Vagina (tissue), 2 donors: ENCODE measurements around the gene PLSCR1. TPM values are rescaled to one million over a fixed set of nuclear protein-coding genes. Genes with fewer than 3 reads are reported as not detected.

Experiments
- DNase-seq, 2 donors: peaks; one replicate each; pipeline ENCODE4 v3.0.0-alpha.2; 2017; ENCODE audit errors: extremely low spot score in 2 of 2
- H3K27ac ChIP-seq: fragments of 200-600 bp; sonication (generic); one replicate; pipeline ENCODE4 v1.5.1; 2019
- H3K27me3 ChIP-seq: fragments of 200-600 bp; sonication (generic); one replicate; pipeline ENCODE4 v1.5.1; 2019
- H3K36me3 ChIP-seq, 2 donors: fragments of 200-600 bp; sonication (generic); one replicate each; pipeline ENCODE4 v1.5.1; 2017 to 2019
- H3K4me1 ChIP-seq: fragments of 200-600 bp; sonication (generic); one replicate; pipeline ENCODE4 v1.5.1; 2019
- H3K4me3 ChIP-seq, 2 donors: fragments of 200-600 bp; sonication (generic); 1 replicate in 1 of 2; 2 replicates in 1 of 2; pipeline ENCODE4 v1.5.1; 2016 to 2019
- H3K9me3 ChIP-seq: fragments of 200-600 bp; sonication (generic); one replicate; pipeline ENCODE4 v1.5.1; 2019
- CTCF ChIP-seq, 3 experiments: fragments of 450-650 bp in 2 of 3; fragments of 200-600 bp in 1 of 3; sonication (generic) in 1 of 3; IDR thresholded peaks; one replicate each; pipeline ENCODE4 v1.5.1; 2017 to 2019; ENCODE audit warnings: antibody characterized with exemption in 3 of 3, mild to moderate bottlenecking in 2 of 3, moderate library complexity in 2 of 3
- POLR2A ChIP-seq, 2 donors: fragments of 450-650 bp; IDR thresholded peaks; one replicate each; pipeline ENCODE4 v1.6.1; 2017; ENCODE audit warnings: antibody characterized with exemption in 2 of 2, mild to moderate bottlenecking in 2 of 2, moderate library complexity in 2 of 2
- POLR2AphosphoS5 ChIP-seq, 2 donors: sonication (generic); formaldehyde crosslinking; IDR thresholded peaks; one replicate each; pipeline ENCODE4 v1.9.0; 2017; ENCODE audit warnings: antibody characterized with exemption in 2 of 2, mild to moderate bottlenecking in 2 of 2, low read depth in 1 of 2; ENCODE audit not compliant: insufficient read depth in 1 of 2
- intact Hi-C: fragments of 100-400 bp; cut with DNase I; formaldehyde crosslinking; loops from one replicate; pipeline ENCODE4 v1.15.1; 2023
- total RNA-seq: library from RNA; depleted of rRNA; stranded (reverse); fragments of >200 nt; gene quantifications from one replicate; pipeline ENCODE4 v1.2.3, GENCODE V29; 2016

PLSCR1 gene
- total RNA-seq, 1 donor from 2014 or later, result 78.1 TPM

DNA sequence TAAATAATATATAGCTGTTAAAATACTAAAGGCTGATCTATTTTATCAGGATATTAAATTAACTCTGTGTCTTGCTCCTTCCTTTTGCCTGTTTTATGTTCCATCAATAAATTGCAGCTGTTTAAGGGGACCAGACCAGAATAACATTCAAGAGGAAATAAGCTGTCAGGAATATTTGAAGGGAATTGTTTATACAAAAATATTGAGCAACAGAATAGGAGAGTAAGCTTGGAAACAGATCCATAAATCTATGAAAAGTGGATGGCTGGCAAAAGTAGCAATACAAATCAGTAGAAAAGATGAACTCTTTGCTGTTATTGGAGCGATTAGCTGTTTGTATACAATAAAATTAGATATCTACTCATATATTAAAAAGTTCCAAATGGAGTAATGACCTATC lies 38.9 kb downstream of the PLSCR1 start:
- H3K27me3 ChIP-seq, result no peaks in the 10 kb centered on the region

GRCh38 chr3:146504498-146505197 lies 39.8 kb downstream of the PLSCR1 start:
- H3K4me3 ChIP-seq, result no peak overlapping the region
- DNase-seq, result no peak
- H3K27me3 ChIP-seq, result no peaks in the 10 kb centered on the region
- H3K4me1 ChIP-seq, result peaks cover 28% of the 10 kb centered on the region
- no peak for TF ChIP-seq POLR2AphosphoS5 (IDR thresholded peaks at IDR 0.05; ENCODE audit: insufficient read depth in 1 of 2, low read depth in 1 of 2)
- TF ChIP-seq POLR2A (IDR thresholded peaks at IDR 0.05), result no peak
- no peak for TF ChIP-seq CTCF (IDR thresholded peaks at IDR 0.05)
- H3K9me3 ChIP-seq, result no peaks in the 10 kb centered on the region
- H3K36me3 ChIP-seq, result no peaks in the 10 kb centered on the region
- no peak overlapping the region for H3K27ac ChIP-seq
- intact Hi-C loops, result no loop called here

More for the DNA sequence above, 38.9 kb downstream of the PLSCR1 start:
- intact Hi-C loops, result no loop called here
- no peaks in the 10 kb centered on the region for H3K9me3 ChIP-seq
- H3K4me1 ChIP-seq, result peaks cover 28% of the 10 kb centered on the region
- H3K36me3 ChIP-seq, result no peaks in the 10 kb centered on the region
- TF ChIP-seq POLR2A (IDR thresholded peaks at IDR 0.05) (no peak), POLR2AphosphoS5 (IDR thresholded peaks at IDR 0.05; ENCODE audit: insufficient read depth in 1 of 2, low read depth in 1 of 2) (no peak), CTCF (IDR thresholded peaks at IDR 0.05) (no peak)
- no peak overlapping the region for H3K27ac ChIP-seq
- no peak overlapping the region for H3K4me3 ChIP-seq
- DNase-seq, result no peak

DNA sequence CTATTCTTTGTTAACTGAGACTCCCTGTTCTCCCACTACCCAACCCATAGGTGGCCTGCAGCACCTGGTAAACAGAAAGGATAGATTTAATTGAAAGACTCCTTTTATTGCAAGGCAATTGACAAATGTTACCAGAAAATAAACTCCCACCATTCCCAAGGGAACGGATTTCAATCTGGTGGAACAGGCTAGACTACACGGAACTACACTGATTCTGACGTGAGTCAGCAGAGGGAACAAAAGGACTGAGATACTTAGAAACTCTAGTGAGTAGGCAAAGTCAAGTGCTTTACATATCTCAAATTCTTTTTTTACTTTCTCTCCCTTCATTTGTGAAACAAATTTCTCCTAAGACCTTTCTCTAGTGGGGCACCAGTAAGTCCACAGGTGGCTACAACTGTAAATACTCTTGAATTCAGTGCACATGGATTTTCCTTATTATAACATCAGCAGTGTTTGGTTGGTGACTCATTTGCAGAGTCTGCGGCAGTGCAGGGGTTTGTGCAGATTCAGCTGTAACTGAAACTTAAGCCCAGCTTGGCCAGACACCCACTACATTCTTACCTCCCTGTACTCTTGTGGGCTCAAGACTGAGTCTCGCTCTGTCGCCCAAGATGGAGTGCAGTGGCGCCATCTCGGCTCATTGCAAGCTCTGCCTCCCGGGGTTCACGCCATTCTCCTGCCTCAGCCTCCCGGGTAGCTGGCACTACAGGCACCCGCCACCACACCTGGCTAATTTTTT lies 40.8 kb downstream of the PLSCR1 start:
- H3K27ac ChIP-seq, result no peak overlapping the region

GRCh38 chr3:146502887-146503460 lies 41.4 kb downstream of the PLSCR1 start:
- TF ChIP-seq CTCF (IDR thresholded peaks at IDR 0.05), result no peak
- intact Hi-C loops, result no loop called here
- Histone ChIP-seq H3K36me3 (no peaks in the 10 kb centered on the region), H3K9me3 (no peaks in the 10 kb centered on the region), H3K4me3 (no peak overlapping the region), H3K27ac (no peak overlapping the region), H3K27me3 (no peaks in the 10 kb centered on the region), H3K4me1 (peaks cover 28% of the 10 kb centered on the region)
- DNase-seq, result no peak

More for the DNA sequence above, 40.8 kb downstream of the PLSCR1 start:
- H3K36me3 ChIP-seq, result no peaks in the 10 kb centered on the region
- H3K9me3 ChIP-seq, result no peaks in the 10 kb centered on the region
- no peak overlapping the region for H3K4me3 ChIP-seq
- no peak for TF ChIP-seq POLR2A (IDR thresholded peaks at IDR 0.05)
- TF ChIP-seq POLR2AphosphoS5 (IDR thresholded peaks at IDR 0.05; ENCODE audit: insufficient read depth in 1 of 2, low read depth in 1 of 2), result peak in 1 of 2 donors; percentile 43
- TF ChIP-seq CTCF (IDR thresholded peaks at IDR 0.05), result no peak
- no peak for DNase-seq
- peaks cover 28% of the 10 kb centered on the region for H3K4me1 ChIP-seq
- H3K27me3 ChIP-seq, result no peaks in the 10 kb centered on the region
- intact Hi-C loops, result no loop called here

DNA sequence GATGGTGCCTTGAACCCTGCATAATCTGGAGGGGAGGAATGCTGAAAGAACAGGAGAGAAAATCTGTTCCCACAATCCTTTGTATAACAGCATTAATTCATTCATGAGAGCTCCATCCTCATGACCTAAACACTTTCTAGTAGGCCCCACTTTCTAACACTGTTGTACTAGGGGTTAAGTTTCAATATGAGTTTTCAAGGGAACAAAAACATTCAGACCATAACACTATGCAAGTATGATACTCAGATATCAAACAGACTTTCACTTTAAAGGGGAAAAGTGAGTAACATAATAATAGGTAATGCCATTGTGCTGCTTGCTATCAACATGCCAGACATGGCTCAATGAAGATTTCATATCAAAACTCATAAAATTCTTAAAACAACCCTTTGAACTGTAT lies 42.7 kb downstream of the PLSCR1 start:
- intact Hi-C loops, result no loop called here

More for the DNA sequence above, 42.7 kb downstream of the PLSCR1 start:
- Histone ChIP-seq H3K27me3 (no peaks in the 10 kb centered on the region), H3K4me3 (no peak overlapping the region), H3K36me3 (no peaks in the 10 kb centered on the region), H3K27ac (no peak overlapping the region), H3K4me1 (peaks cover 21% of the 10 kb centered on the region), H3K9me3 (no peaks in the 10 kb centered on the region)
- no peak for DNase-seq
- TF ChIP-seq CTCF (IDR thresholded peaks at IDR 0.05) (no peak), POLR2A (IDR thresholded peaks at IDR 0.05) (no peak), POLR2AphosphoS5 (IDR thresholded peaks at IDR 0.05; ENCODE audit: insufficient read depth in 1 of 2, low read depth in 1 of 2) (no peak)
